ENCODE data around the gene MAP3K20. TPM values are rescaled to one million over a fixed set of nuclear protein-coding genes. Genes with fewer than 3 reads are reported as not detected.
"Not testable (repeated sequence)": the region's sequence is repeated elsewhere in the genome, so short reads cannot be mapped to it uniquely, and the experiment has no call there.

Gene MAP3K20
- polyA plus RNA-seq, 1 experiment, result 74.6 TPM

GRCh38 chr2:173119944-173120343 is 44.3 kb downstream of the MAP3K20 start:
- Histone ChIP-seq H3K27ac (ENCODE audit: low read depth, low read length) (no peak overlapping the region), H3K4me3 (ENCODE audit: low read depth, low read length) (no peak overlapping the region), H3K27me3 (ENCODE audit: control insufficient read depth, insufficient read depth, low read length) (no peaks in the 10 kb centered on the region), H3K9me3 (ENCODE audit: control insufficient read depth, insufficient read depth, low read length) (peaks cover 8% of the 10 kb centered on the region; the same call in 1 of the 2 replicates)
- CTCF ChIA-PET, result no interaction called here
- POLR2A ChIA-PET, result no interaction called here
- no peak for TF ChIP-seq CTCF (IDR thresholded peaks at IDR 0.05; ENCODE audit: low read depth, low read length)
- DNase-seq (ENCODE audit: low read depth, low spot score), result no peak

- Histone ChIP-seq H3K4me3 (ENCODE audit: low read depth, low read length) (no peak overlapping the region), H3K9me3 (ENCODE audit: control insufficient read depth, insufficient read depth, low read length) (peaks cover 8% of the 10 kb centered on the region; the same call in 1 of the 2 replicates), H3K27ac (ENCODE audit: low read depth, low read length) (no peak overlapping the region), H3K27me3 (ENCODE audit: control insufficient read depth, insufficient read depth, low read length) (no peaks in the 10 kb centered on the region)
- DNase-seq (ENCODE audit: low read depth, low spot score), result no peak
- CTCF ChIA-PET, result interaction anchor here (1.2 kb wide), 1 partner anchor 88 kb away, joined by 3 read pairs; no protein-coding TSS in a partner anchor
- POLR2A ChIA-PET, result no interaction called here
- TF ChIP-seq CTCF (IDR thresholded peaks at IDR 0.05; ENCODE audit: low read depth, low read length), result no peak
These were observed 47.3 kb downstream of the MAP3K20 start for GRCh38 chr2:173122936-173123335.

GRCh38 chr2:173124441-173124840 is 48.8 kb downstream of the MAP3K20 start:
- H3K27ac ChIP-seq (ENCODE audit: low read depth, low read length), result no peak overlapping the region
- H3K27me3 ChIP-seq (ENCODE audit: control insufficient read depth, insufficient read depth, low read length), result no peaks in the 10 kb centered on the region
- ChIA-PET CTCF (interaction anchor here (0.6 to 1.6 kb wide), 5 partner anchors 14 to 1536 kb away, joined by 3 to 13 read pairs (median 6); no protein-coding TSS in a partner anchor), POLR2A (interaction anchor here (0.6 to 1.0 kb wide), 2 partner anchors 46 to 188 kb away, joined by 5 read pairs; no protein-coding TSS in a partner anchor)
- no peak for TF ChIP-seq CTCF (IDR thresholded peaks at IDR 0.05; ENCODE audit: low read depth, low read length)
- no peak for DNase-seq (ENCODE audit: low read depth, low spot score)
- H3K9me3 ChIP-seq (ENCODE audit: control insufficient read depth, insufficient read depth, low read length), result peaks cover 5% of the 10 kb centered on the region; the same call in 1 of the 2 replicates
- H3K4me3 ChIP-seq (ENCODE audit: low read depth, low read length), result no peak overlapping the region

GRCh38 chr2:173126819-173127218 is 51.2 kb downstream of the MAP3K20 start:
- POLR2A ChIA-PET, result no interaction called here
- CTCF ChIA-PET, result no interaction called here

GRCh38 chr2:173128132-173128531 is 52.5 kb downstream of the MAP3K20 start:
- POLR2A ChIA-PET; H3K27me3 ChIP-seq (ENCODE audit: control insufficient read depth, insufficient read depth, low read length); H3K9me3 ChIP-seq (ENCODE audit: control insufficient read depth, insufficient read depth, low read length); CTCF ChIA-PET; H3K27ac ChIP-seq (ENCODE audit: low read depth, low read length); H3K4me3 ChIP-seq (ENCODE audit: low read depth, low read length); DNase-seq (ENCODE audit: low read depth, low spot score): not testable (repeated sequence)

More at GRCh38 chr2:173126819-173127218, 51.2 kb downstream of the MAP3K20 start:
- TF ChIP-seq CTCF (IDR thresholded peaks at IDR 0.05; ENCODE audit: low read depth, low read length), result no peak
- no peaks in the 10 kb centered on the region for H3K27me3 ChIP-seq (ENCODE audit: control insufficient read depth, insufficient read depth, low read length)
- H3K27ac ChIP-seq (ENCODE audit: low read depth, low read length), result no peak overlapping the region
- H3K4me3 ChIP-seq (ENCODE audit: low read depth, low read length), result no peak overlapping the region
- DNase-seq (ENCODE audit: low read depth, low spot score), result no peak
- H3K9me3 ChIP-seq (ENCODE audit: control insufficient read depth, insufficient read depth, low read length), result no peaks in the 10 kb centered on the region

Measured in AG04450 (cell line).